GM18498 (cell line): Measurements from ENCODE around the gene SCUBE3.

Experiments used
- ATAC-seq: cut with Tn5 transposase; IDR thresholded peaks from one replicate; pipeline ENCODE4 v1.9.1; 2021; ENCODE audit warnings: mild to moderate bottlenecking, moderate library complexity; ENCODE audit not compliant: unreplicated experiment

SCUBE3 gene

DNA sequence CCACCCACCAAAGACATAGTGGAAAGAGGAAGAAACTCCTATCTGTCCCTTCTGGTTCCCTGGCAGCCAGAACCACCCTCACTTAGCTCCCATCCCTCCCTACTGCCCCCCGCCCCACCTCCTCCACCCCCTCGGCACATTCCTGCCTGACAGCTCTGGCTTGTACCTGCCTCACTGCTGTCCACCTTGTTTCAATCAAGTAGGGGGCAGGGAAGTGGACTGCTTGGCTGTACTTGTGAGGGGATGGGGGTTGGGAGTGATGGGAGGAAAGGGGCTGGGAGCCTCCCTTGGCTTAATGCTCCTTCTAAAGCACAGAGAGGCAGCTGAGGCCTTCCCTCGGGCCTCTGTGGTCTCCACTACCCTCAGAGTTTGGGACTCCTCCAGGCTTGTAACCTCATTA lies 23.7 kb downstream of the SCUBE3 start:
- no peak for ATAC-seq

DNA sequence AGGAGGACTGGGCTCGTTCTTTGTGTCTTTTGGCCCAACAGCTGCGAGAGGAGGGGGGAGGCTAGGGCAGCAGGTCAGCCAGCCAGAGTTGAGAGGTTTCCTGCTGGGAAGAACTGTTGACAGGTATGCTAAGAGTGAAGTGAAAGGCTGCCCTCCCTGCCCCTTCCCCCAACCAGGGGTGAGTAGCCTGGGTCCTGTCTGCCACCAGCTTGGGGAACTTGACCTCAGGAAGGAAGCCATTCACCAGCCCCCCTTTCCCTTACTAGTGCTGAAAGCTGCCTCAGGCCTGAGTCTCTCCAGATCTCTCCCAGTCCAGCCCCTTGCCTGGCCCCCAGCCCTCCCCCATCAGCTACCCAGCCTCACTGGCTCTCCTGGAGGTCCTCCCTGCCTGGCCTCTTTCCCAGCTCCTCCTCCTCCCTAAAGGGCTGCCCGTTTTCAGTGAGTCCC lies 25.1 kb downstream of the SCUBE3 start:
- ATAC-seq, result no peak

GRCh38 chr6:35239581-35239980 lies 25.8 kb downstream of the SCUBE3 start:
- no peak for ATAC-seq

GRCh38 chr6:35240838-35241801 lies 27.4 kb downstream of the SCUBE3 start:
- no peak for ATAC-seq

DNA sequence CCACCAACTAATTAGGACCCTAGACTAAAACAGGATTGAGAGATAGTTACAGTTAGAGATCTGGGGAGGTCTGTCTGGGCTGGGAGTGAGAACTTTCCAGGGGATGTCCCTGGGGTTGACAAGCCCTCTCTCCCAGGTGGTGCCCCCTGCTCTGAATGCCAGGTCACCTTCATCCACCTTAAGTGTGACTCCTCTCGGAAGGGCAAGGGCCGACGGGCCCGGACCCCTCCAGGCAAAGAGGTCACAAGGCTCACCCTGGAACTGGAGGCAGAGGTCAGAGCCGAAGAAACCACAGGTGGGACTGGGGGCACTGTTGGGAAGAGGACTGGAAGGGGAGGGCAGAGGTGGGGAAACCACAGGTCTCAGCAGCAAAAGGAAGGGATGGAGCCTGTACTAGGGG lies 28.7 kb downstream of the SCUBE3 start:
- no peak for ATAC-seq

DNA sequence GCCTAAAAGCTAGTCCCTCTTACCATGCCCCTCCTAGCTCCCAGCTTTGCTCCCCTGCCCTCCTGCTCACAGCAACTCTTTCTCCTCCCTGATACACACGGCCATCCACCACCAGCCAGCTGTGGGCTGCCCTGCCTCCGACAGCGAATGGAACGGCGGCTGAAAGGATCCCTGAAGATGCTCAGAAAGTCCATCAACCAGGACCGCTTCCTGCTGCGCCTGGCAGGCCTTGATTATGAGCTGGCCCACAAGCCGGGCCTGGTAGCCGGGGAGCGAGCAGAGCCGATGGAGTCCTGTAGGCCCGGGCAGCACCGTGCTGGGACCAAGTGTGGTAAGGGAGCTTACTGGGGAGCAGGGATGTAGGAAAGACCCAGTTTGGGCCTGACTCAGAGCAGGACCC lies 29.1 kb downstream of the SCUBE3 start:
- ATAC-seq, result no peak

GRCh38 chr6:35243386-35243958 lies 29.7 kb downstream of the SCUBE3 start:
- no peak for ATAC-seq

DNA sequence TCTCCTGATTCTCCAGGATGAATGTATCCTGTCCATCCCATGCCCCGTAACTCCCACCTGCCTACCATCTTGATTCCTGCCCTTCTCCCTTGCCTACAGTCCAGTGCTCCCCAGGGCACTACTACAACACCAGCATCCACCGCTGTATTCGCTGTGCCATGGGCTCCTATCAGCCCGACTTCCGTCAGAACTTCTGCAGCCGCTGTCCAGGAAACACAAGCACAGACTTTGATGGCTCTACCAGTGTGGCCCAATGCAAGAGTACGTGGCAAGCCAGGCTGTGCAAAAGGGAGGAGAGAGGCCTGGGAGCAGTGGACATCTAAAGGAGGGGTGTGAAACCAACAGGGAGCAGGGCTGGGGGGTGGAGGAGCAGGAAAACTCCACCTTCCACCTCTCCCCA lies 30.8 kb downstream of the SCUBE3 start:
- ATAC-seq, result no peak

DNA sequence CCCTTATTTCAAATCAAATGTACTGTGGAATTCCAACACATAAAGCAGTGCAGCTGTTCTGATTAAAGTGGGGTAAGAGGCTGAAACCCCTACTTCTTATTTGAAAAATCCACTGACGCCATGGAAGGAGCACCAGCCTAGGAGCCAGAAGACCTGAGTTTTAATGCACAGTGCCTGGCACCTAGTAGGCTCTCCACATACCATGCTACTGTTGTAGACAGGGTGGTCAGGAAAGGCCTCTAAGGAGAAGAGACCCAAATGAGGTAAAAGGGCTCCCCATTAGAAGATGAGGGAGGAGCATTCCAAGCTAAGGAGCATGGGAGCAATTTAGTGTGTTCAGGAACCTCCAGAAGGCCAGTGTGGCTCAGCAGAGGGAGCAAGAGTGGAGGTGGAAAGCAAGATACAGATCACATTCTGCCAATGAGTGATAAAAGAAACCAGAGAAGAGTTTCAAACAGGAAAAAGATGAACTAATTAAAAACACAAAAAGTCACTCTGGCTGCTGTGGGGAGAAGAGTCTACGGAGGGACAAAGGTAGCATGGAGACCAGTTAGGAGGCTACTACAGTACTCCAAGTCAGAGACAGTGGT lies 34.0 kb downstream of the SCUBE3 start:
- no peak for ATAC-seq

- no peak for ATAC-seq
Measured at GRCh38 chr6:35248300-35248699, 34.5 kb downstream of the SCUBE3 start.

DNA sequence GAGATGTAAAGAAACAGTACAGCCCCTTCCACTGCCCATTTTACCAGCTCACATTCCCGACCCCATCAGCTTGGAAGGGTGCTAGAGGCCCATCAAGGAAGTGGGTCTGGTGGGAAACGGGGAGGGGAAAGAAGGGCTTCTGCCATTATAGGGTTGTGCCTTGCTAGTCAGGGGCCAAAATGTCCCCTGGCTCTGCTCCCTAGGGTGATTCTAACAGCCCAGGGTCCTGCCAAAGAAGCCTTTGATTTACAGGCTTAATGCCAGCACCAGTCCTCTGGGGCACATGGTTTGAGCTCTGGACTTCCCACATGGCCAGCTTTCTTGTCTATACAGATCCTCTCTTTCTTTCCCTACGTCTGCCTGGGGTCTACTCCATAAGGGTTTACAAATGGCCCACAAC lies 35.2 kb downstream of the SCUBE3 start:
- no peak for ATAC-seq

GRCh38 chr6:35251949-35252348 lies 38.2 kb downstream of the SCUBE3 start:
- ATAC-seq, result no peak

DNA sequence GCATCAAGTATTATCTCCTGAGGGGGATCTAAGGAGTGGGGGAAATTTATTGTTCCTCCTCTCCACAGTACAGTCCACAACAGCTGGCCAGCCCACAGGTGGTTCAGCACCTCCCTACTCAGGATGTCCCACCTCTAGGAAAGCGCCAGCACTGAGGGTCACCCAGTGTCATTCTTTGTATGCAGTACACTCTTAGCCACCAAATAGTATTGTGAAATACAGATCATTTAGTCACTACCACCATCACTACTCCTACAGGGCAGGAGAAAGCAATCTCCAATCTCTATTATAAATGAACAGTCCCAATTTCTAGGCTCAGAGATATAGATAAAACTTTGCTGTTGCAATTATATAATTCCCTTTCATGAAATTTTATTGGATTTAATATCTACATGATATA lies 39.5 kb downstream of the SCUBE3 start:
- ATAC-seq, result no peak

DNA sequence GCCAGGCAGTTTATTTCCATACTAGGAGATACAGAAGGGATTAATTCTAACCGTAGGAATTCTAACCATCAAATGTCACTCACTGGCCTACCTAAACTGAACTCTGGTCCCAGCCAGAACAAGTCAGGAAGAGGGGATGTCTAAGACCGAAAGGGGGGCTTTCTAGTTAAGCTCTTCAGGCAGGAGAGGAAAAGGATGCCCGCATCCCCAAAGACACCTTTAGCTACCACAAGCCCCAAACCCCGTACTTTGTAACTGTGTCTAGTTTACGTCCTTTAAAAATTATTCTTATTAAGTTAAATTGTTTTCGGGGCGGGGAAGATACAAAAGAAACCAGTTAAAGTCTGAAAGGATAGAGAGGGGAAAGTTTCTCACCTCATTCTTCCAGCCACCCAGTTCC lies 44.6 kb downstream of the SCUBE3 start:
- no peak for ATAC-seq

DNA sequence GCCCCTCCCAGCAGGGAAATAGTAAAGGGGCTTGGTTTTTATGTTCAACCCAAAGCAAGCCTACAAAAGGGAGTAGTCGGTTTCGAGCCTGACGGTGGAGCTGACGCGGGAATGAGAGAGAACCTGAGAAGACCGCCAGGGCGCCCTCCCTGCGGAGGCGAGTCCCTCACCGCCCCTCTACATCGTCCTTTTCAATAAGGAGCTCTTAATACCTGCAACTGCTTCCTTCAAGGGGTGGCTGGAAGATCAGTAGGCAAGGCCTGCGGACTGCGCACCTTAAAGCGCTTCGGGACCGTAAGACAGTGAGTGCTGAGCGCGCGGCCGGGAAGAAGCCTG lies 45.1 kb downstream of the SCUBE3 start:
- no peak for ATAC-seq

DNA sequence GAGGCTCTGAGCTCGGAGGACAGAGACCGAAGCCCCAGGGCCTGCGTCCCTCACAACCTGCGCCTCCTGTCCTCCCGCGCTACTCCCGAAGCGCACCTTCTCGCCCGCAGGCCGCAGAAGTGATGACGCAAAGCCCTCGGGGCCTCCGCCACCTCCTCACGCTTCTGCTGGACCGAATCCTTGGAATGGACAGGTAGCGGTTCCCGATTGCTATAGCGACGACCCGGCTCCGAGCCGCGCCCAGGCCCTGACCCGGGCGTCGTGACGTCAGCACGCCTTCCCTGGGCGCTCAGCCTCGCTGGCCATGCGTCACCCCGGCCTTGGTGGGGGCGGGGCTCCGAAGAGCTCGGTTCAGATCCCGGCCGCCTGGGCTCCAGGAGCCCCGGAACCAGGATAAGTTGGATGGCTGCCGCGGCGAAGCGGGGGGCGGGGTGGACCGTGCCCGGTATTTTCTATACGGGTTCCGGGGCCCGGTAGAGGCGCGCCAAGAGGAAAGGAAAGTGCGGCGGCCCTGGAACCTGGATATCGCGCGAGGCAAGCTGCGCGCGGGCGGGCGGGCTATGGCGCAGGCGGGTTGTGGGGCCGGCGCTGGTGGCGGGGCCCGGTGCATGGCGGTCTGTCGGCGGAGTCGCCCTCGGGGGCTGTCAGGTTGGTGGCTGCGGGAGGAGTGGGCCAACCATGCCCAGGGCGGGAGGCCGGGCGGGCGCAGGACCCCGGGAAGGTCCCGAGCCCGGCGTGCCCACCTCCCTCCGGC lies 45.6 kb downstream of the SCUBE3 start, which contains the start of gene ZNF76:
Gene ZNF76, plus strand, starts transcription at position 542 of the 754 bp plus-strand sequence. CDS start 21,417 bp downstream, outside the sequence.
- ATAC-seq, result peak; percentile 89

DNA sequence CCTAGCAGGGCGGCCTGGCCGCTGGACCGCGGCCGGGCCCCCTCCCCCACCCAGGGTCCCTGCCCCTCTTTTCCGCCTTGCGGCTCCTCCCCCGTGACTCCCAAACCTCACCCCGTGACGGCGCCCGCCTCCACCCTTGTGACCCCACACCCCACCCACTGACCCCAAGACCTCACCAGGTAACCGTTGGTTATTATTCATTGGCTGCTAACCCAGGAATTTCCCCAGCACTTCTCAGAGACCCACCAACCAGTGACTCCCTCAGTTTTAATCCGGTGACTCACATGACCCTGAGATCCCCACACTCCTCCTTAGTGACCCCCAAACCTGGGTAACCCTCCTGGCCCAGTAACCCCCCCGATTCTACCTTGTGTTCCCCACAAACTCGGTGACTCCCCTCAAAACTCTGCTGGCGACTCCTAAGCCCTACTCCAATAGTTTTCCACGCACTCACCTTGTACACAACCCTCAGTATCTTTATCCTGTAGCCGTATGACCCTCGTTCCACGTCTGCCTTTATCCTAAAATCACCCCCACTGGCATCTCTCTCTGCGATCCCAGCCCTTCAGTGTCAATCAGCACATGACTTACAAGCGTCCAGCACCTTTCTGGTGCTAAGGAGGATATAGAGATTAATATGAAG lies 46.3 kb downstream of the SCUBE3 start:
- ATAC-seq, result peak; percentile 42

DNA sequence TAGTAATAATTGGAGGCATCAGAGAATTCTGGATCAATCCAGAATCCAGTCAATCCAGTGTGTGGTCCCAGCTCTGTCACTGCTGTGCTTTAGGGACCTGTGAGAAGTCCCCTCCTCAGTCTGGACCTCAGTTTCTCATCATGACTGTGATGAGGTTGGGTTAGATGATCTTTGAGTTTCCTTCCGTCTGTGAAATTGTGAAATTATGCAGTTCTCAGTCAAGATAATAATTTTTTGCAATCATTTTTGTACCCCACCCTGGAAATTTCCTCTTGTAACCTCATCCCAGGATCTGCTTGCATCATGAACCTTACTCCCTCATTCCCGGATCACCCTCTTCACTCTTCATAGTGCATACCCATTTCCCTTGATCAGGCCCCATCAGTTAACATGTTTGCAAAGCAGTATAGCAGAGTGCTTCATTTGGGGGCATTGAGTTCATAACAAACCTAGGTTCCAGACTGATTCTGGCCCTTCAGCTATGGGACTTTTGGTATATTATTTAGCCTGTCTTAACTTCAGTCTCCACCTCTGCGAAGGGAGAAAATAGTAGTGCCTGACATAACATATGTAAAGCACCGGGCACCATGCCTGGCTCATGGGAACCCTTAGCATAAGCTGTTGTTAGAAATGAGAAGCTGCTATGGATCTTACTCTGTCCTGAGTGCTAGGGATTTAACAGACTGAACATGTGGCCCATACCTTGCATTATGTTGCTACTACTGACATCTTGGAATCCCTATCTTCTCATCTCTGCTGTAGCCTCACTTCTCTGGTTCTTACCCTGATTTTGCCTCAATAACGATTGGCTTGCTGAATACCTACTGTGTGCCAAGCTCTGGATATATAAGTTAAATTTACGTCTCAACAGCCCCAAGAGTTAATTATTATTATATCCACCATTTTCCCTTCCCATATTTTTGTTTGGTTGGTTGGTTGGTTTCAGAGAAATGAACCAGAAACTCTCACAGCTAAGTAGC lies 47.1 kb downstream of the SCUBE3 start:
- ATAC-seq, result no peak

GRCh38 chr6:35262596-35262995 lies 48.8 kb downstream of the SCUBE3 start:
- ATAC-seq, result no peak
